NCI-H510A (cell line): Measurements from ENCODE around the gene DNPEP.

Experiments used
- DNase-seq: peaks from one replicate; lab custom pipeline; 2025; lab: John Stamatoyannopoulos, UW

Gene DNPEP

GRCh38 chr2:219387306-219388120, at the start of gene DNPEP:
TSS of gene DNPEP (minus strand) at chr2:219387912. CDS start at chr2:219387794, 118 bp downstream.
- DNase-seq: peak; percentile 58

GRCh38 chr2:219437141-219437540, 49.4 kb upstream of the DNPEP start:
- DNase-seq: no peak

GRCh38 chr2:219436491-219436890, 48.8 kb upstream of the DNPEP start:
- DNase-seq: no peak

GRCh38 chr2:219435701-219436100, 48.0 kb upstream of the DNPEP start:
- DNase-seq: no peak

- no peak for DNase-seq
Observed at GRCh38 chr2:219434718-219435525, 47.2 kb upstream of the DNPEP start, which contains the start of gene SPEG. TSS of gene SPEG (plus strand) at chr2:219434843. CDS start at chr2:219434978, 135 bp downstream.

GRCh38 chr2:219434468-219434717, 46.7 kb upstream of the DNPEP start:
- no peak for DNase-seq

- no peak for DNase-seq
Observed at GRCh38 chr2:219433666-219434467, 46.2 kb upstream of the DNPEP start.

- DNase-seq: no peak
Observed at GRCh38 chr2:219430633-219431615, 43.2 kb upstream of the DNPEP start.

- DNase-seq: no peak
Observed at GRCh38 chr2:219429958-219430606, 42.4 kb upstream of the DNPEP start.

GRCh38 chr2:219428469-219428868, 40.8 kb upstream of the DNPEP start:
- no peak for DNase-seq

GRCh38 chr2:219426534-219427136, 38.9 kb upstream of the DNPEP start:
- DNase-seq: no peak

GRCh38 chr2:219426068-219426443, 38.3 kb upstream of the DNPEP start:
- no peak for DNase-seq

GRCh38 chr2:219425238-219426067, 37.7 kb upstream of the DNPEP start:
- no peak for DNase-seq

- no peak for DNase-seq
Observed at GRCh38 chr2:219423652-219424377, 36.1 kb upstream of the DNPEP start.

GRCh38 chr2:219422952-219423534, 35.3 kb upstream of the DNPEP start:
- DNase-seq: no peak

GRCh38 chr2:219421323-219421722, 33.6 kb upstream of the DNPEP start:
- no peak for DNase-seq

- no peak for DNase-seq
Observed at GRCh38 chr2:219420687-219421086, 33.0 kb upstream of the DNPEP start.
